HL-60 (cell line): Measurements from ENCODE around the gene CTNNBIP1.

Experiments
- DNase-seq, 2 experiments: peaks; one replicate each; pipeline ENCODE4 v3.0.0-alpha.2; 2010 to 2020; ENCODE audit warnings: low read depth in 1 of 2, low spot score in 1 of 2
- H3K27ac ChIP-seq: fragments of 250-450 bp; sonication (Bioruptor Pico); replicated peaks from 2 replicates; pipeline ENCODE4 v1.5.1; 2020; ENCODE audit warnings: mild to moderate bottlenecking, moderate library complexity
- H3K27me3 ChIP-seq: fragments of 250-450 bp; sonication (Bioruptor Pico); 2 replicates; pipeline ENCODE4 v1.5.1; 2021; ENCODE audit warnings: mild to moderate bottlenecking, moderate library complexity; ENCODE audit not compliant: insufficient read depth, poor library complexity, severe bottlenecking
- H3K4me3 ChIP-seq: replicated peaks from 2 replicates; pipeline ENCODE4 v1.5.1; 2011; ENCODE audit warnings: mild to moderate bottlenecking, control low read depth, low read length; ENCODE audit not compliant: insufficient read depth
- CTCF ChIP-seq: IDR thresholded peaks from one replicate; pipeline ENCODE4 v1.5.1; 2011; ENCODE audit warnings: low read length, control low read depth, inconsistent platforms; ENCODE audit not compliant: insufficient read depth
- GABPA ChIP-seq: IDR thresholded peaks from 2 replicates; pipeline ENCODE4 v1.6.1; 2012; ENCODE audit warnings: low read depth
- POLR2AphosphoS5 ChIP-seq: IDR thresholded peaks from 2 replicates; pipeline ENCODE4 v1.6.1; 2012; ENCODE audit warnings: low read depth
- REST ChIP-seq: IDR thresholded peaks from 2 replicates; pipeline ENCODE4 v1.6.1; 2012; ENCODE audit warnings: low read depth; ENCODE audit not compliant: insufficient replicate concordance
- SPI1 ChIP-seq: IDR thresholded peaks from 2 replicates; pipeline ENCODE4 v1.6.1; 2012; ENCODE audit warnings: low read depth, mild to moderate bottlenecking, borderline replicate concordance

The CTNNBIP1 gene

GRCh38 chr1:9901148-9902059 lies 8.7 kb downstream of the CTNNBIP1 start:
- H3K27me3 ChIP-seq, result no peaks in the 10 kb centered on the region
- peak overlapping the region; percentile 64 for H3K27ac ChIP-seq
- no peak overlapping the region for H3K4me3 ChIP-seq
- DNase-seq, result no peak
- TF ChIP-seq GABPA (no peak), POLR2AphosphoS5 (no peak), SPI1 (no peak), CTCF (no peak), REST (no peak)

- Histone ChIP-seq H3K27ac (peak overlapping the region; percentile 64), H3K27me3 (no peaks in the 10 kb centered on the region), H3K4me3 (peak overlapping the region; percentile 25)
- no peak for TF ChIP-seq REST
- TF ChIP-seq SPI1, result peak; percentile 72; the same call in 1 of the 2 replicates
- TF ChIP-seq POLR2AphosphoS5, result peak; percentile 83
- DNase-seq, result peak; percentile 93 to 96
Observed at GRCh38 chr1:9900142-9901043, 9.7 kb downstream of the CTNNBIP1 start.

GRCh38 chr1:9894115-9894514 lies 16.0 kb downstream of the CTNNBIP1 start:
- H3K27ac ChIP-seq, result peak overlapping the region; percentile 91
- H3K4me3 ChIP-seq, result no peak overlapping the region
- DNase-seq, result no peak
- TF ChIP-seq REST (no peak), SPI1 (no peak), POLR2AphosphoS5 (no peak), GABPA (no peak), CTCF (no peak)
- no peaks in the 10 kb centered on the region for H3K27me3 ChIP-seq
